ENCODE data around the gene ANAPC10.

- TF ChIP-seq CTCF (IDR thresholded peaks at IDR 0.05) (no peak), POLR2A (IDR thresholded peaks at IDR 0.05) (no peak), POLR2AphosphoS5 (IDR thresholded peaks at IDR 0.05) (no peak)
These were observed 50.8 kb downstream of the ANAPC10 start for GRCh38 chr4:145047151-145047550.
